NT2/D1 (cell line): ENCODE results near the gene SV2C.

Experiments used
- SUZ12 ChIP-seq: IDR thresholded peaks from 2 replicates; pipeline ENCODE4 v1.6.1; 2011; ENCODE audit not compliant: insufficient read length, insufficient read depth; ENCODE audit errors: extremely low read depth
- YY1 ChIP-seq: IDR thresholded peaks from 2 replicates; pipeline ENCODE4 v1.6.1; 2011; ENCODE audit not compliant: insufficient read length, insufficient read depth

DNA sequence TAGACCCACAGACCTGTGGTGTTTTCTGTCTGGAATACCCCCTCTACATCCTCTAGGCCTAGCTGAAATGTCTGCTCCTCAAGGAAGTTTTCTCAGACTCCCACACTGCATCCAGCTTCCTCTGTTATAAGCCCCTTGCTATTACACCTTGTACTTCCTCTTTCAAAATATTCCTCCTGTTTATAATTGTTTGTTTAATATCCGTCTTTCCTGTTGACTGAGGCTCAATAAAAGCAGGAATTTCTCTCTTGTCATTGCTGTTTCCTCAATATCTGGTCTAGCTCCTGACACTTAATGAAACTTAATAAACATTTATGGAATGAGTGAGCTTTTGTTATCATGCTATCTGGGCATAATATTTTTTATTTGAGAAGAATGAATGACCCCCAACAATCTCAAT, 285.8 kb downstream of the SV2C start:
- TF ChIP-seq SUZ12 (no peak), YY1 (no peak)
